ENCODE data around the gene RNF44. TPM values are rescaled to one million over a fixed set of nuclear protein-coding genes. Genes with fewer than 3 reads are reported as not detected.

The RNF44 gene
- total RNA-seq, 1 experiment from 2014 or later, result 58.4 TPM

DNA sequence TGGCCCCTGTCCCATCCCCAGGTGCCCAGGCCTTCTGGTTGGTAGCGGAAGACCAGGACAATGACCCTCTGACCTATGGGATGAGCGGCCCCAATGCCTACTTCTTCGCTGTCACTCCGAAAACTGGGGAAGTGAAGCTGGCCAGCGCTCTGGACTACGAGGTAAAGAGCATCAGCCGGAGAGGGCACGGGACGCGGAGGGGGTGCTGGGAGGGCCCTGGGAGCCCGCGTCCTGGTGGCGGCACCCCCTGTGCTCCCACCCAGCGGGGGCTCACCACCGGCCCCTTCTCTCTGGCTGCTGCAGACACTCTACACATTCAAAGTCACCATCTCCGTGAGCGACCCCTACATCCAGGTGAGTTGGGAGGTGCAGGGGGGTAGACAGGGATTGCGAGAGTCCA lies 31.5 kb upstream of the RNF44 start (continued):
- TF ChIP-seq SIN3A (IDR thresholded peaks at IDR 0.05; ENCODE audit: low read depth) (no peak), ELF1 (IDR thresholded peaks at IDR 0.05; ENCODE audit: borderline replicate concordance, low read depth) (no peak), ZBTB33 (IDR thresholded peaks at IDR 0.05; ENCODE audit: extremely low read depth, insufficient replicate concordance, low read length) (no peak), TCF7L2 (IDR thresholded peaks at IDR 0.05; ENCODE audit: borderline replicate concordance, extremely low read depth, insufficient read depth, insufficient read length) (no peak), POLR2A (IDR thresholded peaks at IDR 0.05; ENCODE audit: borderline replicate concordance, extremely low read depth, insufficient read depth, insufficient read length) (no peak)

GRCh38 chr5:176565760-176566288 lies 28.6 kb upstream of the RNF44 start:
- H3K4me3 ChIP-seq (replicated peaks in 1 of 2; ENCODE audit: low read depth in 1 of 2, low read length in 2 of 2), result no peak overlapping the region
- ATAC-seq (no peak), DNase-seq (ENCODE audit: low read depth, low spot score) (no peak)
- no peaks in the 10 kb centered on the region for H3K4me1 ChIP-seq (ENCODE audit: control insufficient read depth in 1 of 2, insufficient read depth in 2 of 2, low read length in 2 of 2)
- no peak overlapping the region for H3K27ac ChIP-seq (ENCODE audit: low read depth, low read length)
- no TSS peak for BruUV-seq (replicated peaks)
- intact Hi-C loops (cut with micrococcal nuclease), result no loop called here
- no peak overlapping the region for H3K9ac ChIP-seq (ENCODE audit: low read length)
- H3K4me2 ChIP-seq (ENCODE audit: low read length), result no peak overlapping the region
- ChIA-PET CTCF (no interaction called here), POLR2A (no interaction called here), RAD21 (ENCODE audit: low non-redundant PET in 1 of 2, low total read pairs in 2 of 2, uncharacterized antibody in 2 of 2, unreplicated experiment in 2 of 2) (no interaction called here)
- H3K36me3 ChIP-seq (ENCODE audit: control insufficient read depth in 1 of 2, insufficient read depth in 2 of 2, low read length in 2 of 2), result no peaks in the 10 kb centered on the region
- no peaks in the 10 kb centered on the region for H3K9me3 ChIP-seq (ENCODE audit: control insufficient read depth in 1 of 2, insufficient read depth in 1 of 2, low read depth in 1 of 2, low read length in 2 of 2)
- no peak for TF ChIP-seq FOSL1 (IDR thresholded peaks at IDR 0.05; ENCODE audit: low read depth)
- no peak for TF ChIP-seq TCF7L2 (IDR thresholded peaks at IDR 0.05; ENCODE audit: borderline replicate concordance, extremely low read depth, insufficient read depth, insufficient read length)
- no peak for TF ChIP-seq REST (IDR thresholded peaks at IDR 0.05; ENCODE audit: low read depth)
- TF ChIP-seq YY1 (IDR thresholded peaks at IDR 0.05; ENCODE audit: extremely low read depth, insufficient replicate concordance, low read depth, low read length), result no peak
- TF ChIP-seq EZH2phosphoT487 (IDR thresholded peaks at IDR 0.05; ENCODE audit: borderline replicate concordance), result no peak
- no peak for TF ChIP-seq POLR2AphosphoS5 (IDR thresholded peaks at IDR 0.05; ENCODE audit: low read depth, low read length)
- TF ChIP-seq CTCF (IDR thresholded peaks at IDR 0.05 in 2 of 3, conservative IDR thresholded peaks at IDR 0.05 in 1 of 3; ENCODE audit: borderline replicate concordance in 1 of 3, insufficient read depth in 1 of 3, low read depth in 2 of 3, low read length in 2 of 3), result no peak
- no peak for TF ChIP-seq MAX (IDR thresholded peaks at IDR 0.05)
- no peak for TF ChIP-seq ZBTB33 (IDR thresholded peaks at IDR 0.05; ENCODE audit: extremely low read depth, insufficient replicate concordance, low read length)
- no peaks in the 10 kb centered on the region for H3K9me2 ChIP-seq (ENCODE audit: insufficient read depth)
- no peak overlapping the region for H2AFZ ChIP-seq (ENCODE audit: low read depth, low read length, poor library complexity, severe bottlenecking)
- H3K27me3 ChIP-seq (ENCODE audit: insufficient read depth, low read length), result no peaks in the 10 kb centered on the region
- H3K79me2 ChIP-seq (ENCODE audit: insufficient read depth, low read length), result no peaks in the 10 kb centered on the region
- no peaks in the 10 kb centered on the region for H4K20me1 ChIP-seq (ENCODE audit: insufficient read depth)
